Measurements from ENCODE around the gene NEK6.

GRCh38 chr9:124264823-124265233 is 7.1 kb downstream of the NEK6 start:
- TF ChIP-seq, protein P1, sequence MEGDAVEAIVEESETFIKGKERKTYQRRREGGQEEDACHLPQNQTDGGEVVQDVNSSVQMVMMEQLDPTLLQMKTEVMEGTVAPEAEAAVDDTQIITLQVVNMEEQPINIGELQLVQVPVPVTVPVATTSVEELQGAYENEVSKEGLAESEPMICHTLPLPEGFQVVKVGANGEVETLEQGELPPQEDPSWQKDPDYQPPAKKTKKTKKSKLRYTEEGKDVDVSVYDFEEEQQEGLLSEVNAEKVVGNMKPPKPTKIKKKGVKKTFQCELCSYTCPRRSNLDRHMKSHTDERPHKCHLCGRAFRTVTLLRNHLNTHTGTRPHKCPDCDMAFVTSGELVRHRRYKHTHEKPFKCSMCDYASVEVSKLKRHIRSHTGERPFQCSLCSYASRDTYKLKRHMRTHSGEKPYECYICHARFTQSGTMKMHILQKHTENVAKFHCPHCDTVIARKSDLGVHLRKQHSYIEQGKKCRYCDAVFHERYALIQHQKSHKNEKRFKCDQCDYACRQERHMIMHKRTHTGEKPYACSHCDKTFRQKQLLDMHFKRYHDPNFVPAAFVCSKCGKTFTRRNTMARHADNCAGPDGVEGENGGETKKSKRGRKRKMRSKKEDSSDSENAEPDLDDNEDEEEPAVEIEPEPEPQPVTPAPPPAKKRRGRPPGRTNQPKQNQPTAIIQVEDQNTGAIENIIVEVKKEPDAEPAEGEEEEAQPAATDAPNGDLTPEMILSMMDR (IDR thresholded peaks at IDR 0.05; ENCODE audit: control extremely low read depth in 1 of 3, insufficient read depth in 1 of 3, low read depth in 1 of 3, low read length in 3 of 3) = no peak
- no peak for TF ChIP-seq EP300 (IDR thresholded peaks at IDR 0.05; ENCODE audit: borderline replicate concordance in 1 of 2, low read depth in 2 of 2, low read length in 2 of 2)
- no peak for TF ChIP-seq HDAC2 (IDR thresholded peaks at IDR 0.05; ENCODE audit: borderline replicate concordance in 1 of 2, low read depth in 2 of 2, low read length in 2 of 2)
- TF ChIP-seq RNF2 (IDR thresholded peaks at IDR 0.05; ENCODE audit: borderline replicate concordance, low read depth, low read length, missing control alignments, poor library complexity, severe bottlenecking) = no peak
- no peak for TF ChIP-seq CEBPB (IDR thresholded peaks at IDR 0.05; ENCODE audit: low read depth, low read length)
- TF ChIP-seq POLR2A (IDR thresholded peaks at IDR 0.05; ENCODE audit: control extremely low read depth in 1 of 2, low read depth in 2 of 2, low read length in 2 of 2) = no peak
- TF ChIP-seq NRF1 (IDR thresholded peaks at IDR 0.05; ENCODE audit: low read depth, low read length) = no peak
- TF ChIP-seq, protein P2, sequence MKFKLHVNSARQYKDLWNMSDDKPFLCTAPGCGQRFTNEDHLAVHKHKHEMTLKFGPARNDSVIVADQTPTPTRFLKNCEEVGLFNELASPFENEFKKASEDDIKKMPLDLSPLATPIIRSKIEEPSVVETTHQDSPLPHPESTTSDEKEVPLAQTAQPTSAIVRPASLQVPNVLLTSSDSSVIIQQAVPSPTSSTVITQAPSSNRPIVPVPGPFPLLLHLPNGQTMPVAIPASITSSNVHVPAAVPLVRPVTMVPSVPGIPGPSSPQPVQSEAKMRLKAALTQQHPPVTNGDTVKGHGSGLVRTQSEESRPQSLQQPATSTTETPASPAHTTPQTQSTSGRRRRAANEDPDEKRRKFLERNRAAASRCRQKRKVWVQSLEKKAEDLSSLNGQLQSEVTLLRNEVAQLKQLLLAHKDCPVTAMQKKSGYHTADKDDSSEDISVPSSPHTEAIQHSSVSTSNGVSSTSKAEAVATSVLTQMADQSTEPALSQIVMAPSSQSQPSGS (IDR thresholded peaks at IDR 0.05; ENCODE audit: low read length) = no peak
- no peak for TF ChIP-seq EZH2 (IDR thresholded peaks at IDR 0.05; ENCODE audit: low read depth, low read length, severe bottlenecking)
- TF ChIP-seq KDM5A (IDR thresholded peaks at IDR 0.05; ENCODE audit: low read length) = no peak
- TF ChIP-seq TCF12 (IDR thresholded peaks at IDR 0.05; ENCODE audit: low read depth, low read length) = no peak
- TF ChIP-seq POLR2AphosphoS5 (IDR thresholded peaks at IDR 0.05; ENCODE audit: low read depth, low read length) = no peak

Data from H1 (cell line).